Measurements from ENCODE around the gene ING4.

ING4 gene

GRCh38 chr12:6685814-6686213 lies 22.9 kb upstream of the ING4 start:
- DNase-seq, result no peak

DNA sequence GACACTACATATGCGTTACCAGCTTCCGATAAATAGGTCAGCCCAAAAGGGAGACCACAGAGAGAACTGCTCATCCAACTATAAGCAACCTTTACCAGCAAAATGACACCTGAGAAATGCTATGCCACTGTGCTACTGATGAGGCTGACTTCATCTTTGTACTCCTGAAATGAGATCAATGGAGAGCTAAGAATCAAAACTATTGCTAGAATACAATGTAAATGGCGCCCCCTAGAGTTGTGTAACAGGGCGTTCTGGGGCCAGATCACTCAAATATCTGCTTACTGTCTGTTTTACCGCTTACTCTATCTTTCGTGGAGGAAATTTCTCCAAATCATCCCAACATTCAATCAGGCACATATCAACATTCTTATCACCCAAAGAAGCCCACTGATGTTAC lies 21.7 kb upstream of the ING4 start:
- DNase-seq, result peak; percentile 56 to 62

- no peak for DNase-seq
Observed at GRCh38 chr12:6676962-6677361, 14.0 kb upstream of the ING4 start.

- no peak for DNase-seq
Observed at GRCh38 chr12:6672143-6672542, 9.2 kb upstream of the ING4 start.

- no peak for DNase-seq
Observed at GRCh38 chr12:6667559-6668210, 4.8 kb upstream of the ING4 start.

DNA sequence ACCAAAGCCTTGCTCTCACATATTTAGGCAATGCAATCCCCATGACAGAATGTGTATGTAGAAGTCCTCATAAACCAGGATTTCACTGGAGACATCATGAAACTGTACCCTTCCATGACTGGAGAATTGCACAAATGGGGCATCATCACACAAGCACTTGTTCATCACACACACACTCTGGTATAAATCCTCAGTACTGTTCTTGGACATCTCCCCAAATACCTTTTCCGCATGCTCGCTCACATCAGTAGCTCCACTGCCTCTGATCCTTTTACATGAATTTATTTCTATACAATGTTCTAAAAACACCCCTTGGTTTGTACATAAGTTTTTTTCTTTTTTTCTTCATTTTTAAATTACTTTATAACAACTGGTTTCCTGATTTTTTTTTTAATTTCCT lies 3.3 kb upstream of the ING4 start:
- no peak for DNase-seq

DNA sequence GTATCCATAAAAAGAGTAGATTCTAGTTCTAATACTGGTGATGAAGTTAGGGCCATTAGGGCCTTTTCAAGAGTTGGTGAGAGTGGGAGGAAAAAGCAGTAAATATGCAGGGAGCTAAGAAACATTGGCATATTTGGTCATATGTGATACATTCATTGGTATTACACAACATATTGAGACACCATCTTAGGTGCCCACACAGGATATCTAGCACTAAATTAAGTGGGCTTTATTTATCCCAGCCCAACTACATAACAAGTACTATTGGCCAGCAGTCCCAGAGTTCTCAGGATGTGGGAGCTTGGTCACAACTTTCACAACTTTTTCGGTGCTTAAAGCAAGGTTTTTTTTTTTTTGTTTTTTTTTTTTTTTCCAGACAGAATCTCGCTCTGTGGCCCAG lies 2.0 kb upstream of the ING4 start:
- no peak for DNase-seq

DNA sequence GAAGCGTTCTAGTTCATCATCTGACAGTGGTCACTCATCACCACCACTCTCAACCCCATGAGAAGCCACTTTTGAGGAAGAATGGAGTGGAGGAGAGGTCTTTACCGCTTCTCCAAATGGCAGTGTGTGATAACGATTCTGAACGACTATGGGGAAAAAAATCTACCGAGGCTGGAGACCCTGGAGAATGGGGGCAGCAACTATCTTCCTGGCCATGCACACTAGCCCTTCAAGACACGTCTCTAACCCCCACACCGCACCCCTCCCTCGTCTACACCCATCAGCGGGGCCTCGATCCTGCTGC lies 365 bp downstream of the ING4 start:
- no peak for DNase-seq

DNA sequence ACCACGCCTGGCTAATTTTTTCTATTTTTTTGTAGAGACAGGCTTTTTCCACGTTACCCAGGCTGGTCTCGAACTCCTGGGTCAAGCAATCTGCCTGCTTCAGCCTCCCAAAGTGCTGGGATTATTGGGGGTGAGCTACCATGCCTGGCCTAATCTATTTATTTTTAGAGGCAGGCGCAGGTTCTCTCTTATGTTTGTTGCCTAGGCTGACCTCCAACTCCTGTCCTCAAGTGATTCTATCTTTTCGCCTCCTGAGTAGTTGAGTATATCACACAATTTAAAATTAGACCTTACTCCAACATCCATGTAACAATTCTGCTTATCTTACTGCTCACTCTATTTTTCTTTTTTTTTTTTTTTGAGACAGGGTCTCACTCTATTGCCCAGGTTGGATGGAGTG lies 8.9 kb downstream of the ING4 start:
- DNase-seq, result no peak

DNA sequence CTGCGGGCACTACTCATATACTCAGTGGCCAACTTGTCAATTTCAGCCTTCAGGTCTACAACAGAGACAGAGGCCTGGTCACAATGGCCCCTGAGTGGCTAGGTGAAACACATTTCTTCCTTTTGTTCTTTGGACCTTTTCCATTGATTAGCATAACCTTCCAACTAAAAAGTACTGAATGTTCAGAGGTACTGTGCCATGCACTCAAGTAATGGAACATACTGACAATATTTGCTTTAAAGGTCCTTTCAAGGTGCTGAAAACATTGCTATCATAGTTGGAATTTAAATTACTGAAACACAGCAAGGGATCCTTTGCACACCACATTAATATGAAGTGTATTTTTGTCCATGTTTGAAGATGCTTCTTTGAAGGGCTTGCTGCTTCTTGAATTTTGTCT lies 9.6 kb downstream of the ING4 start:
- DNase-seq, result no peak

DNA sequence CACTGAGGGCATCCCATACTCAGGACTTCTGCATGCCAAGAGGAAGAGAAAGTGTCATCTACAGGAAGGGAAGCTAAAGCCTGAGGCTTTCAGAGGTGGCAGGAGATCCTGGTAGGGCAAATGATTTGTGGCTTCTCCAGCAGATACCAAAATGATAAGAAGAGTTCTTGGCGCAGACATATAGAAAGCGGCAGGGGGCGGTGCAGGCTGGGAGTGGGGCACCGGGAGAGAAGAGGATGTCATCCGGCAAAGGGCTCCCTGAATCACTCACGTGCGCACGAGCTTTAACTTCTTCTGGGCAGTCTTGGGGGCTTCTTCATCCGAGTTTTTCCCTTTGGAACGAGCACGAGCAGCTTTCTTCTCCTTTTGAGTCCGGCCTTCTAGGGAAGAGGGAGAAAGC lies 10.5 kb downstream of the ING4 start:
- DNase-seq, result no peak

DNA sequence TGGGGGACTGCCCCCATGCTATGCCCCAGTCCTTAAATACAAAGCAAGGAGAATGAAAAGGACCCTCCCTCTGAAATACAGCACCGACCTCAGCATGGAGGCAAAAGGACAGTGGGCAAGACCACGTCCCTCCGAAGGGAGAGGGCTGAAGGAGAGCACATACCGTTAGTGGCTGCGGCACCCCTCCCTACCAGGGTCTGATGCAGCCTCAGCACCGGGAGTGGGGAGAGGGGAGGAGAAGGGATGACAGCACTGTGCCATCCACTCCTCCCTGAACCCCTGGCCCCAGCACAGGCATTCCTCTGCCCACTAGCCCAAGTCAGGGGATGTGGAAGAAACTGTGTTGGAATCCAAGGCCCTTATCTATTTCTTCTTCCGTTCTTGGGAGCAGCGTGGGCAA lies 12.1 kb downstream of the ING4 start:
- no peak for DNase-seq

GRCh38 chr12:6647083-6647604 lies 15.8 kb downstream of the ING4 start, which contains the start of gene ACRBP:
ACRBP (minus strand) TSS chr12:6647432; CDS start chr12:6647366, 66 bp downstream.
- peak; percentile 53 to 64 for DNase-seq

DNA sequence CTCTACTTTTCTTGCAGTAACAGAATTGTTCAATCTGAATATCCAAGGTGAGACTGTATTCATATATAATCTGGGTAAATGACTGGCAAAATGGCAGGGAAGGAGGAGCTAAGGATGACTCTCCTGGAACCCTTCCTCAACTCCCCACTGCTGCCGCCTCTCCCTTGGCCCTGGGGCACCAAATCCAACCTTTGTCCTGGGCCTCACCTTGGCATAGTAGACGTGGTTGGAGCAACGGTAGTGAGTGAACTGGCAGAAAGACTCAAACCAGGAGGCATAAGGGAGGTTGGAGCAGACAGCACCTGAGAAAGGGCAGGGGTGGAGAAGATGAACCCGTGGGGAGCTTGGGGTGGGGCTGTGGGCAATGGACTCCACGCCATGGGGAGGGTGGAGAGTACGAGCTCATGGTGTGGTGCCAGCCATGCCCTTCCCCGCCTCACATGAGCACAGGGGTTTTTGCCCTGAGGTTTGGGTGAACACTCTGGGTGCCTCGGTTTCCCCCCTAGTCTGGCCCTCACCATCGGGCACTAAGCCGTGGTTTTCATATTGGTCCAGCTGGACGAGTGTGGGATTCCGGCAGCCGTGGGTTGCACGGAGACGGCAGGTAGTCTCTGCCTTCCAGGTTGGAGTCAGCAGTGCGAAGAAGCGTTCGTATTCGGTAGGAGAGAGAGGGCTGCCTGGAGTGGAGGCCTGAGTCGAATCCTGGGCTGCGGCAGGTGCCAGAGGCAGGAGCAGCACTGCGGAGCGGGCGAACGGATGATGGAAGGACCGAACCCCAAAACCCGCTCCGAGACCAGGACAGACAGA lies 16.4 kb downstream of the ING4 start:
- DNase-seq, result no peak

DNA sequence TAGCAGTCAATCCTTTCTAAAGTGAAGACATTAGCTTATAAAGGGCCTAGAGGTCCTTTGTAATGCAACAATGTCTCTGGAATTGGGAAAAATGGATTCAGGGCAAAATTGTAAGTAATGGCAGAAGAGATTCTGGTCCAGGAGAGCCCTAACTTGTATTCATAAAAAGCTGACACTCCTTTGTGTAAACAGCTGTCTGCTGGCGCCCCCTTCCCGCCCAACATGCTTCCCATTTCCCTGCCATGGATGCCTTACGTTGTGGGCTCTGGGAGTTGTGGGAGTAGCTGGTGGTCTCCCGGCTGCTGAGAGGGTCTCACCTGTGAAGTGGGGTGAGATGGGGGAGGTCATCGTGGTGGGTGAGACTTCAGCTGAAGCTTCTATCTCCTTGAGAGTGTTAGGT lies 18.0 kb downstream of the ING4 start:
- no peak for DNase-seq

- DNase-seq, result no peak
Observed at GRCh38 chr12:6644257-6644596, 18.7 kb downstream of the ING4 start.

GRCh38 chr12:6643569-6644256 lies 19.2 kb downstream of the ING4 start:
- DNase-seq, result no peak

DNA sequence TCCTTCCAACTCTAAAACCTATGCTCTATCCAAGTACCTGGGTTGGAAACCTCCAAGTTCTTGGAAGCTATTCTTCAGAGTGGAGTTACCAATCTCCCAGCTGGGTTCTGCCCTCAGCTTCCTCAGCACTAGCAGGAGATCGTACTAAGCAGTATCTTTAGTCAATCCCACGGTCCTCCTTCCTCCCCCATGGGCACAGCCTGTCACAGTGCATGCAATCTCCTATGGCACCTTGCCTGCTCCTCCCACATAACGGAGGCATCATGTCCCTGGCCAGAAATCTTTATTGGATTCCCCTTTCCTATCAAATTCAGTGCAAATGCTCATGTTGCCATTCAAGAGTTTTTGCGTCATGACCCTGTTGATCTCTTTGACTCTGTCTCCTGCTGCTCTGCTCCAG lies 21.8 kb downstream of the ING4 start:
- no peak for DNase-seq

GRCh38 chr12:6640497-6640896 lies 22.4 kb downstream of the ING4 start:
- no peak for DNase-seq

DNA sequence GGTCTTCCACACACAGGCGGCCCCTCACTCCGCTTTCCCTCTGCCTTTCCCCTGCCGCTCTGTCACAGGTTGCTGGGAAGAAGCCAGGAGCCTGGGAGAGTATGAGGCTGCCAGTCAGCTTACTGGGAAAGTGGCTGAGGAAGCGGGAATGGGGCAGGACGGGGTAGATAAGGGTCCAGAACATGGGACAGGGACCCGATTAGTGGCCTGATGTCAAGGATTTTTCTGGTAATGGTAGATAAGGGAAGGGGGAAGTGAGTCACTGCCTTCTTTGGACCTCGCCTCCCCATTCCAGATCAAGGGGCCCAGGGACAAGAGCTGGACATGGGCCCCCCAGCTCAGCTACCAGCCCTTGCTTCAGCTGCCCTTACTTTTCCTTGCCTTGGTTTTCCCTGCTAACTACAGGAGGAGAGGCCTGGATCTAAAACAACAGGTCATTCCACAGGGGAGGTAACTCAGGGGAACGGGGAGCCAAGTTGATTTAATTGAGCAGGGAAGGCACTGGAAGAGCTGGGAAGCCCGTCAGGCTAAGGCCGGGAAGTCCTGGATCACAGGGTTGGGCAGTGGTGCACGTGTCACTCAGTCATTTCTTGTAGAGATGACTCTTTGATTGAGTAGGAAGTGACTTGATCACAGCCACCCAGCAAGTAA lies 23.6 kb downstream of the ING4 start:
- no peak for DNase-seq

DNA sequence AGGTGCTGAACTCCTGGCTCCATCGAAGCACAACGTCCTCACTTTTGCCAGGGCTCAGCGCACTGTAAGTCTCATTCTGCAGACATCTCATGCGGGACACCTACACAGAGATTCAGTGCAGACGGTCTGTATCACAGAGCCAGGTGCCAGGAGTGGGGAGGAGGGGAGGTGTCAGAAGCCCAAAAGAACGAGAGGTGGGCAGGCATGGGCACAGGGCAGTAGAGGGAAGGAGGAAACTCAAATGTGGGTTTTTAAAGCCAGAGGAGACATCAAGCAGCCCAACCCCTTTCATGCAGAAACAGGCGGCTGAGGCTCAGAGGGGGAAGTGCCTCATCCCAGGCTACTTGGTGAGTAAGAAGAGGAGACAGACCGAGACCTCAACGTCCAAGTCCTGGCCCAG lies 24.6 kb downstream of the ING4 start:
- DNase-seq, result no peak

GRCh38 chr12:6635856-6636531 lies 26.9 kb downstream of the ING4 start, which contains the start of gene LPAR5:
LPAR5 (minus strand) TSS chr12:6635959; CDS start chr12:6621248, 14,711 bp downstream.
- peak; percentile 49 to 63 for DNase-seq

DNA sequence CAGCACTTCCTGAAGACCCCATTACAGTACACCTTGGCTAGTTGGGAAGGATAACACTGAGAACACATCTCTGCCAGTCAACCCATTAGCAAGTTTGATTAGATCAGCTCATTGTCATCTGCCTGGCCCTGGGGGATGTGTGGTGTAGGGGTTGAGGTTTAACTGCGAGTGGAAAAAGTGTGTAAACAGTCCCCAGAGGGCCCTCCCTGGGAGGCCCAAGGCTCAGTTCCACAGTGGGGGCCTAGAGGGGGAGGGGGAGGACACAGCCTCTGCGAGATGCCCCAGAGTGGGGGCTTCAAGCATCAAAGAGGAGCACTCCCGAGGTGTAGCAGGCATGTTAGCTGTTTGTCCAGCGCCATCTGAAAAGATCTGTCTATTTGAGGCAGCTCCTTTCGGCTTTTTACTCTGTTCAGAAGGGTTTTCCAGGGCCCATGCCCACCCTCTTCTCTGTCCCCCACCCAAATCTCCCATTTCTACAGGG lies 27.5 kb downstream of the ING4 start:
- DNase-seq, result peak; percentile 72 to 74

Data from activated T-cell treated with anti-CD3 and anti-CD28 coated beads, Interleukin-2, amount 50 U/mL, for 48 hours (primary cell).